ENCODE data around the gene CLCA1. TPM values are rescaled to one million over a fixed set of nuclear protein-coding genes. Genes with fewer than 3 reads are reported as not detected.

The CLCA1 gene
- total RNA-seq, 2 donors from 2014 or later = not detected

- DNase-seq (ENCODE audit: low spot score in 2 of 2) = no peak
- H3K36me3 Mint-ChIP-seq = no peaks in the 10 kb centered on the region
- H3K27ac Mint-ChIP-seq = no peak overlapping the region
- ATAC-seq = no peak
- no peaks in the 10 kb centered on the region for H3K9me3 Mint-ChIP-seq
Measured at GRCh38 chr1:86449103-86449502, 19.6 kb upstream of the CLCA1 start.

GRCh38 chr1:86450847-86451246, 17.9 kb upstream of the CLCA1 start:
- Mint-ChIP-seq H3K9me3 (no peaks in the 10 kb centered on the region), H3K27ac (no peak overlapping the region), H3K36me3 (no peaks in the 10 kb centered on the region)
- no peak for ATAC-seq
- no peak for DNase-seq (ENCODE audit: low spot score in 2 of 2)

- no peak for ATAC-seq
Measured at GRCh38 chr1:86453664-86454063, 15.1 kb upstream of the CLCA1 start.

GRCh38 chr1:86455073-86455472, 13.7 kb upstream of the CLCA1 start:
- H3K9me3 Mint-ChIP-seq = no peaks in the 10 kb centered on the region
- no peak overlapping the region for H3K27ac Mint-ChIP-seq
- ATAC-seq = no peak
- H3K36me3 Mint-ChIP-seq = no peaks in the 10 kb centered on the region
- no peak for DNase-seq (ENCODE audit: low spot score in 2 of 2)

More at GRCh38 chr1:86453664-86454063, 15.1 kb upstream of the CLCA1 start:
- no peaks in the 10 kb centered on the region for H3K36me3 Mint-ChIP-seq
- no peak for DNase-seq (ENCODE audit: low spot score in 2 of 2)
- no peak overlapping the region for H3K27ac Mint-ChIP-seq
- H3K9me3 Mint-ChIP-seq = no peaks in the 10 kb centered on the region

DNA sequence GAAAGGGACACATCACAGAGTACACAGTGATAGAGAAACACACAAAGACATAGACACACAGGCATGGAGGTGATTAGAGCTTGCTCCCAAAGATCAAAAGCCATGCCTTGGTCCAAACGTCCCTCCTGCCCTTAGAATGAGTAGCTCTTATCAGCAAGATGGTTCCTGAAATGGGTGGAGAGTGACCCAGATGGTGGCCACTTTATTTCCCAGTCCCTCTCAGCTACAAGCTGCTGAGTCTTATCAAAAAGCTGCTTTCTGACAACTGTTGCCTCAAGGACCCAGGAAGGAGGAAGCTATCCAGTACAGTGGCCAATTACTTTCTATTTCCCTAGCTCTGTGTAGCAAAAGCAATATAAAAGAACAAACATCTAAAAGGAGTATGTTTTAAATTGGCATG, 7.7 kb upstream of the CLCA1 start:
- no peaks in the 10 kb centered on the region for H3K36me3 Mint-ChIP-seq
- ATAC-seq (no peak), DNase-seq (ENCODE audit: low spot score in 2 of 2) (no peak)
- H3K9me3 Mint-ChIP-seq = no peaks in the 10 kb centered on the region
- H3K27ac Mint-ChIP-seq = no peak overlapping the region

- Mint-ChIP-seq H3K9me3 (no peaks in the 10 kb centered on the region), H3K36me3 (no peaks in the 10 kb centered on the region), H3K27ac (no peak overlapping the region)
- ATAC-seq (no peak), DNase-seq (ENCODE audit: low spot score in 2 of 2) (no peak)
Measured at GRCh38 chr1:86461482-86461881, 7.2 kb upstream of the CLCA1 start.

GRCh38 chr1:86464819-86465218, 3.9 kb upstream of the CLCA1 start:
- DNase-seq (ENCODE audit: low spot score in 2 of 2) (no peak), ATAC-seq (no peak)

DNA sequence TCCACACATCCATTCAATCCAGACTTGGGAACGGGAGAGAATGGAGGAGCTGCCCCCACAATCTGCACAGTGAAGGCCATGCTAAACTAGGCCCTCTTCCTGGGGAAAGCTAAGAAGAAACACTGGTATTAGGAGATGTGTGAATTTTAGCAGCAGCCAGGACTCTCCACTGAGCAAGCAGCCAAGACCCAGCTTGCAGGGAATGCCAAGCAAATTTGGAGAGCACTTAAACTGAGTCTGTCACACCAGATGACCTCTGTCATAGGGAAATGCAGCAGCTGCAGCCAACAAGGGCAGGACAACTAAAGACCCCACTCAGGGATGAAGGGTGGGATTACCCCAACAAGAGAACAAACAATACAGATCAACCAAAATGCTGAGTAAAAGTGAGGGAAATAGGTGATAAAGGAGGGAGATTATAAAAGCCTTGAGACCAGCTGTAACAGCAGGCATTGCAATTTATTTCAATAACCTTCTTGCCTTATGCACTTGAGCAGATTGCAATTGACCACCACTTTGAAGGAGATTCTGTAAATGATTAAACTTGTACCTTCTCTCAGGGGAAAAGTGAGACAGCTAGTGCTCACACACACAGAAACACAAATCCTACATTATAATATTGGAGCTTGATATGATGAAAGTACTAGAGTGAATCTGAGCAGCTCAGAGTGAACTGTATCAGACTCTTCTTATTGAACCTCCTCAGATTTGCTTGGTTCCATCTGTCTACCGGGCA, 2.5 kb upstream of the CLCA1 start:
- H3K36me3 Mint-ChIP-seq = no peaks in the 10 kb centered on the region
- no peaks in the 10 kb centered on the region for H3K9me3 Mint-ChIP-seq
- no peak for ATAC-seq
- no peak for DNase-seq (ENCODE audit: low spot score in 2 of 2)
- H3K27ac Mint-ChIP-seq = no peak overlapping the region

More at GRCh38 chr1:86464819-86465218, 3.9 kb upstream of the CLCA1 start:
- Mint-ChIP-seq H3K36me3 (no peaks in the 10 kb centered on the region), H3K9me3 (no peaks in the 10 kb centered on the region), H3K27ac (no peak overlapping the region)

DNA sequence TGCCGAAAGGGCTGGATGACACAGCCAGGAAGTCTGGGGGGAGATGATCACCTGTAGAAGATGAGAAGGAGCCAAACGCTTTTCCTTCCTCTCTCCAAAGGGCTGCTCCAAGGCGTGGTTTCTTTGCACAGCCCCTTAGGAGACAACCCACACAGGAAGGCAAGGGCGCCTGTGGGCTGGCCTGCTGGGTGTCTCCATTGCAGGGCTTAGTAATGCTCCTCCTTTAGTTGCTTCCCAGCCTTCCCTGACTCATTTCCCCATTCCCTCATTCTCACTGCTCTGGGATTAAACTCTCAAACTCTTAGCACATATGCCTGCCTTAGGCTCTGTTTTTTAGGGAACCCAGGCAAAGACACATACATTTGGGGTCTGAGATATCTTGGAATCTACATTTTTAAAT, 1.7 kb upstream of the CLCA1 start:
- no peak overlapping the region for H3K27ac Mint-ChIP-seq
- H3K36me3 Mint-ChIP-seq = no peaks in the 10 kb centered on the region

DNA sequence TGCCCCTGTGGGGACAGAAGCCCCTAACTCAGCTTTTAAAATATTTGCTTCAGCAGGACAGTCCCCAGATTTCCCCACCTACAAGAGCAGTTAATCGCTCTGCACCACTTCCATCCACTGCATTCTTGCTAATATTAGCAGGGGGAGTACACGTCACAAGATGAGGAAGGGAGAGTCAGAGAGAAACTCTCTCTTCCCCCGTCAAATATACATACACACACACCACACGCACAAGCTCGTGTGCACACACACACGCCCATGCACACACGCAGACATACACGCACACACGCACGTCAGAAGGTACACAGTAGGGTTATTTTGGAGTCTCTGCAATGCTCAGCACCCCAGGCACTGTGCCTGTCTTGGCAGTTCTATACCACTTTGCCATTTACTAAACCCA, 2.1 kb downstream of the CLCA1 start:
- H3K27ac Mint-ChIP-seq = no peak overlapping the region
- H3K36me3 Mint-ChIP-seq = no peaks in the 10 kb centered on the region
- DNase-seq (ENCODE audit: low spot score in 2 of 2) = no peak
- no peak for ATAC-seq
- H3K9me3 Mint-ChIP-seq = no peaks in the 10 kb centered on the region

More for the DNA sequence above, 1.7 kb upstream of the CLCA1 start:
- DNase-seq (ENCODE audit: low spot score in 2 of 2) (no peak), ATAC-seq (no peak)
- H3K9me3 Mint-ChIP-seq = no peaks in the 10 kb centered on the region

DNA sequence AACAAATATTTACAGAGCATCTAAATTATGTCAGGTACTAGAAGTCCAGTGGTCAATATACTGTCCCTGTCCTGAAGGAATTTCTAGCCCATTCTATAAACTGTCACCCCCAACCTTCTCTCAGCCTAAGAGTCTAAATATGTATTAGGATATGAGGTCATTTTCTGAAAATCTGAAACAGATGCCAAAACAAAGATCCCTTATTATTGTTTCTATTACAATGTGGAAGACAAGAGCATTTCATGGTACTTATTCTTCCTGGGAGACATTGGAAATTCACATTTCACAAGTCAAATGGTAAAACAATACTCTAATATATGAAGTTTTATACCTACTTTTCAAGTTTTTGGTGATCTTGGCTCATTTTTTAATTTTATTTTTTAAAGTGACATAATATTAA, 2.6 kb downstream of the CLCA1 start:
- ATAC-seq = no peak
- DNase-seq (ENCODE audit: low spot score in 2 of 2) = no peak
- H3K36me3 Mint-ChIP-seq = no peaks in the 10 kb centered on the region
- no peak overlapping the region for H3K27ac Mint-ChIP-seq
- H3K9me3 Mint-ChIP-seq = no peaks in the 10 kb centered on the region

- ATAC-seq (no peak), DNase-seq (ENCODE audit: low spot score in 2 of 2) (no peak)
- Mint-ChIP-seq H3K9me3 (no peaks in the 10 kb centered on the region), H3K27ac (no peak overlapping the region), H3K36me3 (no peaks in the 10 kb centered on the region)
Measured at GRCh38 chr1:86472152-86472551, 3.4 kb downstream of the CLCA1 start.

- no peaks in the 10 kb centered on the region for H3K36me3 Mint-ChIP-seq
- H3K27ac Mint-ChIP-seq = no peak overlapping the region
- DNase-seq (ENCODE audit: low spot score in 2 of 2) (no peak), ATAC-seq (no peak)
- no peaks in the 10 kb centered on the region for H3K9me3 Mint-ChIP-seq
Measured at GRCh38 chr1:86472767-86473166, 4.0 kb downstream of the CLCA1 start.

DNA sequence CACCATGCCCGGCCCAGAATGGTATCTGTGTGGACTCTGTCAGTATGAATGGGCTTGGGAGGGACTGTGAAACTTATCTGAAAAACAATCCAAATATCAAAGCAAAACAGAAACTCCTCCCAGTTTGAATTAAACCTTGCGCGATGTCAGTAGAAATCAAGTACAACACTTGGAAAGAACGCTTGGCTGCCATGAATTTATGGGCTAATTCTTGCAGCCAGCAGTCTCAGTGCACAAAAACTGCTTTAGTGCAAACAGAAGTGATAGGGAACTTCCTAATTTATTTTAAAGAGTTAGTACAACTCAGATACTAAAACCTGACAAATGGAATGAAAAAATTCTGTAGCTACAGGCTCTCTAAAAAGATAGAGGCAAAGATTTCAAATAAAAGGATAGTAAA, 8.5 kb downstream of the CLCA1 start:
- no peak for ATAC-seq
- DNase-seq (ENCODE audit: low spot score in 2 of 2) = no peak
- Mint-ChIP-seq H3K27ac (no peak overlapping the region), H3K9me3 (no peaks in the 10 kb centered on the region), H3K36me3 (no peaks in the 10 kb centered on the region)

DNA sequence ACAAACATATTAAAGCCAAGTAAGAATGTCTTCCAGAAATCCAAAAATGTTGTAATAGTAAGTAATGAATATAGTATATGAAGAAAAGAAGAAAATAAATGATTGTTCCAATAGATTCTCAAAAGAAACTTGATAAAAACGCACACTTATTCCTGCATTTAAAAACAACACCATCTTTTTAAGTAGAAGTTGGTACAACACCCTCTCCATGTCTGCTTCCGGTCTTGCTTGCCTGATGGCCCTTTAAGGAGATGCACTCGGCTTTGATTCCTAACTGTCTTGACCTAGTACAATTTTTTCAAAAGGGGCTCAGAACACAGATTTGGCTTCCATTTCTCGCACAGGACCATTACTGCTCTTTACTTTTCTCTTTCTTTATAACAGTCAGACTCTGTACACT, 9.0 kb downstream of the CLCA1 start:
- ATAC-seq (no peak), DNase-seq (ENCODE audit: low spot score in 2 of 2) (no peak)
- H3K27ac Mint-ChIP-seq = no peak overlapping the region
- H3K36me3 Mint-ChIP-seq = no peaks in the 10 kb centered on the region
- H3K9me3 Mint-ChIP-seq = no peaks in the 10 kb centered on the region

GRCh38 chr1:86478416-86479156, 9.9 kb downstream of the CLCA1 start:
- Mint-ChIP-seq H3K9me3 (no peaks in the 10 kb centered on the region), H3K27ac (no peak overlapping the region), H3K36me3 (no peaks in the 10 kb centered on the region)
- DNase-seq (ENCODE audit: low spot score in 2 of 2) (no peak), ATAC-seq (no peak)

GRCh38 chr1:86481966-86482365, 13.2 kb downstream of the CLCA1 start:
- no peak overlapping the region for H3K27ac Mint-ChIP-seq
- no peaks in the 10 kb centered on the region for H3K36me3 Mint-ChIP-seq
- ATAC-seq (no peak), DNase-seq (ENCODE audit: low spot score in 2 of 2) (no peak)
- H3K9me3 Mint-ChIP-seq = no peaks in the 10 kb centered on the region

Measured in activated naive CD4-positive, alpha-beta T cell treated with anti-CD3 and anti-CD28 coated beads, Interleukin-2, amount 50 U/mL, for 72 hours (primary cell).